Posterior vena cava (tissue), 2 donors: ENCODE measurements around the gene CMIP. TPM values are rescaled to one million over a fixed set of nuclear protein-coding genes. Genes with fewer than 3 reads are reported as not detected.

Source experiments
- DNase-seq: peaks from one replicate; pipeline ENCODE4 v3.0.0-alpha.2; 2020; ENCODE audit warnings: low spot score
- intact Hi-C, 2 donors: fragments of 100-400 bp; cut with DNase I; formaldehyde crosslinking; loops; one replicate each; pipeline versions ENCODE4 v1.14.1 to v1.14.2; 2022 to 2023
- total RNA-seq, 2 donors: library from RNA; stranded (reverse); fragmentation: NEBNext Ultra II Directional; extraction: Animal tissue kit (Norgen Biotek cat#: 25700); gene quantifications; one replicate each; pipeline ENCODE4 v1.2.1, GENCODE V29; 2021
- donor health status: DM: yes; HTN: yes; CAD: no.
- donor health status: DM: yes; HTN: yes; CAD: no.

CMIP gene
- total RNA-seq, 2 donors from 2014 or later: 38.2 to 45.2 TPM

- no peak for DNase-seq
- intact Hi-C loops: no loop called here
Observed at GRCh38 chr16:81598083-81598482, 153.5 kb downstream of the CMIP start.

DNA sequence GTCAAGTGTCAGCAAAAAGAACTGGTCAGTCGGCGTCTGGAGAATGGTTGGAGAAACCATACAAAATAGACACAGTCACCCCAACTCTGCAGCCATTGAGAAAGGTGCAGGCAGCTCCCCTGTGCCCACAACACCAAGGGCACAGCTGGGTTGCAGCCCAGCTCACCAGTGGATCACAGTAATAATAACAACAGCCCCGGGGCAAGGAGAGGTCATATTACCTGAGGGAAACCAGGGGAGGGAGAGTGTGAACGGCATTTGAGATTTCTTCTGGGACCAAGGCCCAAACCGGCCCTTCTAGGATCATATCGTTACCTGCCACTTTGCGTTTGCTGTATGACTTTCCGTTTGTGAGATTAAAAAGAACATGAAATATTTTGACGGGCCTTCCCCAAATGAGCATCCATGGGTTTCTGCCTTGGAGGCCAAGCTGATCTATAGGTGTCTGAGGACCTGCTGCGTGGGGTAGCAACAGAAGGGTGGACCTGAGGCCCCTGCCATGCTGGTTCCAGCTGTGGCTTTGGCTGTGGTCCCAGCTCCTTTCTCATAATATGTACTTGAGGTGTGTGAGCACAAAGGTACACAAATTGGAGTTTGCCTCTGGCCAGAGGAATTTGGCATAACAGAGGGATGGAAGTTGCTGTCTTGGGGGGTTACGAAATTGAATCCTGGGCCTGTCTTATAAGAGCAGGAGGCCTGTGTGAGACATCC lies 154.6 kb downstream of the CMIP start:
- DNase-seq: no peak
- intact Hi-C loops: no loop called here

DNA sequence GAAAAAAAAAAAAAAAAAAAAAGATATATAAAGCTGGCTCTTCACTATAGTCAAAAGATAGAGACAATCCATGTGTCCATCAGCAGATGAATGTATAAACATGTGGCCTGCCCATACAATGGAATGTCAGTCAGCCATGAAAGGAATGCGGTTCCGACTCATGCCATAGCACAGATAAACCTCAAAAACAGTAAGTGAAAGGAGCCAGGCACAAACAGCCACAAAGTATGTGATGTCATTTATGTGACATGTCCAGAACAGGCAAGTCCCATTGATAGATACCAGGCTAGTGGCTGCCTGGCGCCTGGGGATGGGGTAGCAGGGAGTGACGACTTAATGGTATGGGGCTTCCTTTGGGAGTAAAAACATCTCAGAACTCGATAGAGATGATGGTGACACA lies 155.7 kb downstream of the CMIP start:
- intact Hi-C loops: no loop called here
- no peak for DNase-seq

DNA sequence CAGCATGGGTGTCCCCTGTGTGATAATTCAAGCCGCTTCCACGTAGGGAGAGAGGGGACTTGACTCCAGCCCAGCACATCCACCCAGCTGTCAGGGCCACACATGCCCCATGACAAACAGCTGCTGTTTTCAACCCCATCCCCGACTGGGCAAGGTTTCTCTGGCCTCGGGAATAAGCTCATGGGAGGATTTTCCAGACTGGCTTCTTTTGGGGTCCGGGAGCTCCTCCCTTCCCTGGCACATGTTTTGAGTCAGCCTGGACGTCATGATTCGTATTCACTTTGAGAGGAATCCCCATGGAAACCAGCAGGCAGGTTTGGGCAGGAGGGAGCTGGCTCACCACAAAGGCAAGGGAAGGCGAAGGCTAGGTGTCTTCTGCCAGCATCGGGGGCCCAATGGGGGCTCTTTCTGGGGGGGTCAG lies 156.4 kb downstream of the CMIP start:
- DNase-seq: no peak
- intact Hi-C loops: no loop called here

- intact Hi-C loops: no loop called here
- no peak for DNase-seq
Observed at GRCh38 chr16:81601601-81602255, 157.1 kb downstream of the CMIP start.

DNA sequence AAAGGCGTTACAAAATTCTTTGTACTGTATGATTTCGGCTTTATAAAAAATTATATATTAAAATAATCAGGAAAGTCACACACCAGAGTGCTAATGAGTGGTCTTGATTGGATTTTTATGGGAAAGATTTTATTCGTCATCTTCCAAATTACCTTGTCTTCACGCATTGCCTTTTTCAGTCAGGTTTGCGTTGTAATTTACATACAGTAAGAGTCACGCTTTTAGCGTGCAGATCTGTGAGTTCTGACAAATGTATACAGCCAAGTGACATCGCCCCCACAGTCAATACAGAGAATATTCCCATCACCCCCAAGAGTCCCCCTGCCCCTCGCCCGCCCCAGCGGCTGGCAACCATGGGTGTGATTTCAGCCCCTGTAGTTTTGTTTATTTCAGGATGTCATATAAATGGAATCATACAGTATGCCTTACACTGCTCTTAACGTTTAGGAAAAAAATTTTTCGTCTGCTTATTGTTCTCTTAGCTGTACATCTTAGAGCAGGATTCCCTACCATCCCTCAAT lies 157.7 kb downstream of the CMIP start:
- DNase-seq: no peak
- intact Hi-C loops: no loop called here

DNA sequence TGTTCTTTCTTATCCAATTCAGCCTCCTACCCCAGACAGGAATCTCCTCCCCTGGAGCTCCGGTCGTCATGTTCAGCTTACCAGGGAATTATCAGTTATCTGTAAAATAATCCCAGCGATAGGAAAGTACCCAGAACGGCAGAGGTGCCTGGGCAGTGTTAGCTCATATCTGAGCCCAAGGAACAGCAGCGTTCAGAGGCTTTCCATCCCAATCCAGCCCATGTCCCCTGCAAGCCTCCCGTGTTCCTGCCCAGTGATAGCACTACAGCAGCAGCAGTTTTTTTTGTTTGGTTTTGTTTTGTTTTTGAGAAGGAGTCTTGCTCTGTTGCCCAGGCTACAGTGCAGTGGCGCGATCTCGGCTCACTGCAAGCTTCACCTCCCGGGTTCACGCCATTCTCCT lies 158.2 kb downstream of the CMIP start:
- DNase-seq: no peak
- intact Hi-C loops: no loop called here

- DNase-seq: no peak
- intact Hi-C loops: no loop called here
Observed at GRCh38 chr16:81604960-81605383, 160.4 kb downstream of the CMIP start.

- intact Hi-C loops: no loop called here
- DNase-seq: no peak
Observed at GRCh38 chr16:81606039-81606438, 161.4 kb downstream of the CMIP start.

DNA sequence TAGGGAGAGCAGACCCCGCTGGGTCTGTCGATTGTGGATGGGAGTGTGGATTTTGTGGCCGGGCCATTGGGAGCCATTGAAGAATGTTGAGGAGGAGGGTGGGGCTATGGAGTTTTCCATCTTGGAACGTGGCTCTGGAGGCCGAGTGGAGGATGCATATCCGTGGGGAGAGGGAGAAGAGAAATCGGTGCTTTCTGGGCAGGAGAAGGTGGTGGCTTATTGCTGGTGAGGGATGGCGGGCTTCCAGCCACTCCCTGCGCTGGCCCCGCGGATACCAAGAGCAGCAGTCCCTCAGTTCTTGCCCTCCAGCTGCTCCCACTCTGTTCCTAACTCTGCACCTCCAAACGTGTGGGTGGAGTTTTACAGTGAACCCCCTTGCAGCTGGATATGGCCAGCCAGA lies 162.4 kb downstream of the CMIP start:
- intact Hi-C loops: no loop called here

GRCh38 chr16:81607805-81608522 lies 163.4 kb downstream of the CMIP start:
- DNase-seq: no peak
- intact Hi-C loops: no loop called here

More for the DNA sequence above, 162.4 kb downstream of the CMIP start:
- DNase-seq: no peak

GRCh38 chr16:81608523-81609209 lies 164.1 kb downstream of the CMIP start:
- intact Hi-C loops: no loop called here
- DNase-seq: no peak

- DNase-seq: no peak
- intact Hi-C loops: no loop called here
Observed at GRCh38 chr16:81609323-81609892, 164.8 kb downstream of the CMIP start.

DNA sequence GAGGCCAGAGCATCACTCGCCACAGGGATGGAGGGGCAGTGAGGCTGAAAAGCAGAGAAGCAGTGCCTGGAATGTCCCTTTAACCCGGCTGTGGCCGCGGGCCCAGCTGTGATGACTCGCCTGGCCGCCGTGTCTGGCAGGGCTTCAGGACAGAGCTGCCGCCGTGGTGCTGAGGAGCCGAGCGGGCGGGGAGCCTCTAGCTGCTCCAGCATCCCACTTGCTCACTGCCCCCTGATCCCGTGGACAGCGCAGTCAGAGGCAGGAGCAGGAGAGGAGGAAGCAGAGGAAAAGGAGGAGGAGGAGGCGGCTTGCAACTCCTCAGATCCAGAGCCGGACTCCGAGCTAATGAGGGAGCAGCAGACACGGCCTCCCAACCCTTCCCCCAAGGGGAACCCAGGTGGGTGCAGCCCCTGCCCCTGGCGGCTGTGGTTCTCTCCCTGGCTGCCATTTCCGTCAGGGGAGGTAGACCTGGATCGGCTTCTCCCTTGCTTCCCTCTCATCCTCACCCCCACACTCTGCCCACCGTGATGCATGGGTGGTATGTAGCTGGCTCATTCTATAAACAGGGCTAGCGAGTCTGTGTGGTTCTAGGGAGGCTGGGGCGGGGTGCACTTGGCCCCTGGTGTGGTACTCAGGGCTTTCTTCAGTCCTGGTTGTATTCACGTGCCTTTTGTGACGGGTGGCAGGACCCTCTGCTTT lies 165.7 kb downstream of the CMIP start:
- peak; percentile 96 for DNase-seq
- intact Hi-C loops: loop anchor here in 1 of 2 donors (10.0 kb wide), 2 partner anchors 105 to 165 kb away; partner anchors contain the start of gene CMIP

DNA sequence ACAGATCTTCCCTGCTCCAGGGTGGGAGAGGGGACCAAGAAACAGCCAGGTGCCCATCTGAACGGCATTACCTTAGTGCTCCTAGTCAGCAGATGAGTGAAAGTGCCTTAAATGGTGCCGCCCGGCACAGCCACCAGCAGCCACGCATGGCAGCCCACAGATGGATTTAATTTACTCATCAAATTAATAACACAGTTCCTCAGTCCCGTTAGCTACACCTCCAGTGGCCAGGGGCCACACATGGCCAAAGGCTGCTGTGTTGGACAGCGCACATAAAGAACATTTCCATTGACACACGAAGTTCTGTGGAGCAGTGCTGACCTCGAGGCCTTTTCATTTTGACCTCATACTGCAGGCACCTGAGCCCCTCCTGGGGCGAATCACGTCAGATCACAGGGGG lies 166.3 kb downstream of the CMIP start:
- intact Hi-C loops: loop anchor here in 1 of 2 donors (10.0 kb wide), 2 partner anchors 104 to 166 kb away; partner anchors contain the start of gene CMIP
- DNase-seq: no peak

DNA sequence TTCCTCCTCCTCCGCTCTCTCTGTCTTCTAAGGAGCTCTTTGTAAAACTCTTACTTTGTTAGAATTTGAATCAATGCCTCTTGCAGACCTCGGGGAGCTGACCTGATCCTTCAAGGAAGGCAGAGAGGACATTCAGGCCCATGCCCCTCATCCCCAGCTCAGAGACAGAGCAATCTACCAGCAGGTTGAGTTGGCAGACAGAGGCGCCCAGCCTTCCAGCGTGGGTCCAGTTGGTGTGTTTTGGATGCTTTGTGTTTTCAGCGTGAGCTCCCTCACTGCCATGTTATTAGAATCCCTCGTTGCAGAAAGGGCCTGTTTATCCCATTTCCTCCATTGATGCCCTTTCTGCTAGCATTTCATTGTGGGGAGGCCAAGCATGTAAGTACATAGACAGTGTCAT lies 167.1 kb downstream of the CMIP start:
- DNase-seq: no peak
- intact Hi-C loops: loop anchor here in 1 of 2 donors (10.0 kb wide), 2 partner anchors 103 to 167 kb away; partner anchors contain the start of gene CMIP

DNA sequence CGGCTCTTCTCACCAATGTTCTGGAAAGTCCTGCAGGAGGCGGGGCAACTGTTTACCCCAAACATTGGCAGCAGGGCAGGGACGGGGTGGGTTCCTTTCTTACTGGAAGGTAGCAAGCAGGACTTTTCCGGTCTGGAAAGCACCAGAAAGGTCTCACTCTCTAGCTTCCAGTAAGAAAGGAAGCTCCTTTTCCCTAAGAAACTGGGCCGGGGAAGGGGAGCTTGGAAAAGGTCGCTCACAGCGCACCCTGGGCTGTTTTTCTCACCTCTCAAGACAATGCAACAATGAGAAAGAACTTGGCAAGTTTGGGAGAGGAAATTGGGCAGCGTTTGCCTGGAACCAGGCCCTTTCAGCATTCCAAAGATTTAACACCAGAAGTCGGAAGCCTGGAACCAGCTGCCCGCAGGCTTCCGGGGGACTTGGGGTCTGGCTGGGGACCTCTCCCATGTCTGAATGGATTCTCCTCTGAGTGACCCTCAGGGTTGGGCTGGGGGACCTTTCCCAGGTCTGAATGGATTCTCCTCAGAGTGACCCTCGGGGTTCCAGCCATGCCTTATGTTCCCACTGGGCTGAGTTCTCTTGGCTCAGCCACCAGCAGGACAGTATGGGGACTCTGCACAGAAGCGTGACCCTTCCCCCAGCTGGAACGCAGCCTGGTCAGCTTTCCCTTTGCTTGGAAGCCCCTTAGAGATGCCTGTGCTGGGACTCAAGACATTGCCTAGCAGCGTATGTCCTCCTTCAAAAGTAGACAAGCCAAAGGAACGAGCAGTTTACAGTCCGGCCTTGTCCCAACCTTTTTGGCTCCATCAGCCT lies 167.9 kb downstream of the CMIP start:
- intact Hi-C loops: loop anchor here in 1 of 2 donors (10.0 kb wide), 2 partner anchors 102 to 168 kb away; partner anchors contain the start of gene CMIP

More for the DNA sequence above, 167.9 kb downstream of the CMIP start:
- DNase-seq: no peak
